RWPE1 (cell line): ENCODE data around the gene SAA2.
"Not testable (repeated sequence)": the region's sequence is repeated elsewhere in the genome, so short reads cannot be mapped to it uniquely, and the experiment has no call there.

ENCODE experiments used
- CTCF ChIA-PET: fragments of 350-600 bp; sonication (Branson Sonifier 250); formaldehyde crosslinking; extraction: SDS; loops from one replicate; lab custom pipeline; 2021; lab: Yijun Ruan, JAX
- POLR2A ChIA-PET: fragments of 400-600 bp; formaldehyde crosslinking; extraction: SDS; loops from one replicate; lab custom pipeline; 2020; ENCODE audit warnings: antibody characterized with exemption; ENCODE audit not compliant: low non-redundant PET; lab: Yijun Ruan, JAX
- DNase-seq: peaks from one replicate; pipeline ENCODE4 v3.0.0; 2012; ENCODE audit warnings: low spot score
- H3K27ac ChIP-seq: fragments of 450-650 bp; 2 replicates; pipeline ENCODE4 v1.5.1; 2017
- CTCF ChIP-seq: fragments of 450-650 bp; conservative IDR thresholded peaks from 2 replicates; pipeline ENCODE4 v1.5.1; 2017; ENCODE audit warnings: low read depth, mild to moderate bottlenecking

The SAA2 gene

GRCh38 chr11:18253778-18254338 is 5.4 kb upstream of the SAA2 start:
- DNase-seq, result no peak
- no peak for TF ChIP-seq CTCF
- ChIA-PET POLR2A (no interaction called here), CTCF (interaction anchor here (2.0 kb wide), 1 partner anchor 10 kb away, joined by 6 read pairs; no protein-coding TSS in a partner anchor)
- no peak overlapping the region for H3K27ac ChIP-seq

GRCh38 chr11:18253233-18253632 is 4.8 kb upstream of the SAA2 start:
- DNase-seq, result no peak
- ChIA-PET CTCF (interaction anchor here (0.6 to 2.0 kb wide), 4 partner anchors 9 to 1588 kb away, joined by 3 to 6 read pairs (median 3); no protein-coding TSS in a partner anchor), POLR2A (no interaction called here)
- no peak overlapping the region for H3K27ac ChIP-seq
- no peak for TF ChIP-seq CTCF

DNA sequence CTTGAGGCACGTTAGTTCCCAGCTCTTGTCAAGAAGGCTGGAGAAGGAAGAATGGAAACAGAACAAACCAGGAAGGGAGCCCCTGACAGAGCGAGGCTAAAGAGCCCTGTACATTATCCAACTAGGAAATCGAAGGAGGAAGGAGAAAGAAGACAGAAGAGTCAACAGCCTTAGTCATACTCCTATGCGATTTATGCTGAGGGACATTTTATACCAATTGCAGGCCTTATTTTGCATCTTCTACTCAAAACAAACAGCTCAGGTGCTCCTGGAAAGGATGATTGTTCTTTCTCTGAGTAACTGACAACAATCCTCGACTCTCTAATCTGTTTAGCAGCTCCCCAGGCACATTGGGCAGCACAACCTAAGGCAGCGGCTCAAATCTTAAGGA is 1.3 kb downstream of the SAA2 start:
- CTCF ChIA-PET, DNase-seq, POLR2A ChIA-PET: not testable (repeated sequence)
- H3K27ac ChIP-seq, result peak overlapping the region; percentile 62

GRCh38 chr11:18246379-18247190 is 1.9 kb downstream of the SAA2 start:
- H3K27ac ChIP-seq, result peak overlapping the region; percentile 62
- POLR2A ChIA-PET, result not testable (repeated sequence)

GRCh38 chr11:18245396-18245795 is 3.1 kb downstream of the SAA2 start:
- TF ChIP-seq CTCF, result no peak
- DNase-seq, result no peak
- ChIA-PET POLR2A (interaction anchor here (0.5 kb wide), 1 partner anchor 20 kb away, joined by 6 read pairs; no protein-coding TSS in a partner anchor), CTCF (interaction anchor here (0.6 to 0.7 kb wide), 2 partner anchors 9 to 84 kb away, joined by 3 read pairs; no protein-coding TSS in a partner anchor)
- H3K27ac ChIP-seq, result no peak overlapping the region

More at GRCh38 chr11:18246379-18247190, 1.9 kb downstream of the SAA2 start:
- CTCF ChIA-PET, DNase-seq: not testable (repeated sequence)

DNA sequence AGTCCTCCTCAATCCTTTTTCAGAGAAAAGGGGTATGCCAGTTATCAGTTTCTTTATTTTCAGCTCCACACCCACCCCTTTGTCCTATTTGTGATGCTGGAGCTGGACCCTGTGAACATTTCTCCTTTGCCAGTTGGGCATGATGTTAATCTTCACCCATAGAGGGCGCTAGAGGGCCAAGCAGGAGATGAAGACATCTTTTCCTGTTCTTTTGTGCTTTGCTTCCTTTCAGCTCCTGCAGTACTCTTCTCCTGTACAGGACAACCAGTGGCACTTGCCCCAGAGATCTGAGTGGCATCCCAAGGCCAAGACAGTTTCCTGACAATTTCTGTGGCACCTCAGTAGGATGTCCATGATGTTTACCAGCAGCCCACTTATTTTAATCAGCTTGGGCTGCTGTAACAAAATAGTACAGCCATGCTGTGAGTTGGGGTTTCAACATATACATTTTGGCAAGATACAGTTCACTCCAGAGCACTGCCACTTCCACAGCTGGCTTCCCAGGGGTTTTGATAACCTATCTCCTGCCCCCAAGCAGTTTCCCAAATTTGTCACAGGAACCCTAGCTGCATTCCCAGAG is 4.6 kb downstream of the SAA2 start:
- POLR2A ChIA-PET, result interaction anchor here (0.7 kb wide), 1 partner anchor 126 kb away, joined by 3 read pairs; no protein-coding TSS in a partner anchor
- TF ChIP-seq CTCF, result peak; percentile 83
- H3K27ac ChIP-seq, result no peak overlapping the region
- DNase-seq, result peak; percentile 46
- CTCF ChIA-PET, result interaction anchor here (0.6 to 1.2 kb wide), 6 partner anchors 9 to 402 kb away, joined by 3 to 6 read pairs (median 4); partner anchors contain the start of gene LDHA

- H3K27ac ChIP-seq, result no peak overlapping the region
- no peak for DNase-seq
- no peak for TF ChIP-seq CTCF
- POLR2A ChIA-PET, result no interaction called here
- CTCF ChIA-PET, result no interaction called here
These were observed 8.8 kb downstream of the SAA2 start for GRCh38 chr11:18239655-18240054.
